Activated naive CD8-positive, alpha-beta T cell (primary cell): ENCODE results near the gene CHN2.

Experiments used
- H3K27ac Mint-ChIP-seq: one replicate; pipeline ENCODE4 v1.8.0; 2021; ENCODE audit warnings: mixed read lengths
- H3K27me3 Mint-ChIP-seq: one replicate; pipeline ENCODE4 v1.8.0; 2021; ENCODE audit warnings: mixed read lengths
- H3K36me3 Mint-ChIP-seq: one replicate; pipeline ENCODE4 v1.8.0; 2021; ENCODE audit warnings: mixed read lengths
- H3K4me1 Mint-ChIP-seq: one replicate; pipeline ENCODE4 v1.8.0; 2021; ENCODE audit warnings: low read depth, mixed read lengths
- H3K4me3 Mint-ChIP-seq: one replicate; pipeline ENCODE4 v1.8.0; 2021; ENCODE audit warnings: mild to moderate bottlenecking, mixed read lengths
- H3K9me3 Mint-ChIP-seq: one replicate; pipeline ENCODE4 v1.8.0; 2021; ENCODE audit warnings: low read depth, mixed read lengths

The CHN2 gene

DNA sequence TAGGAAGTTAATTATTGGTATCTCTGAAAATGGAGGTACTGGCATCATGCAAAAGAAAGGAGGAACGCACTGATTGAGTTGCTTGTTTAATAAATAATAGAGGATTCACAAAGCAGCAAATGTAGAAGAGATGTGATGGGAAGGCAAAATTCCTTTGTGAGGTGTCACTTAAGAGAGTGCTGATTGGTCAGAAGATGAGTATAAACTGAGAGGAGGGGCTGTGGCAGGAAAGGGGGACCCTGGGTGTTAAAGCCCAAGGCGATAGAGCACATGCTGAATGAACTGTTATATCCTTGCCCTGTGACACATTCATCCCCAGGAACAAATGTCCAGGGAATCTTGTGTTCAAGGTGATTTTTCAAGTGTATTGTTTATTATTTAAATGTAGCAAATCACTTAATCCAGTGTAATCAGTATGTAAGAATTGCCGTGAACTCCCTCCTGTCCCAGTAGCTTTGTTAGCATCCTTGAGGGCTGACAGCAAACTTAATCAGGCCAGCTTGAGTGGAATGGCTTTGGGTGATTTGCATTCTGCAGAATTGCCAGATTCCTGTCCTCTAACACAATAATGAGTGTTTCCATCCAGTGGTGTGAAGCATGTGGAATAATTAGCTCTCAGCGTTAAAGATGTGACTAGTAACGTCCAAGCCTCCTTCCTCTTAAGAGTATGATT lies 111.9 kb downstream of the CHN2 start:
- Mint-ChIP-seq H3K27ac (no peak overlapping the region), H3K27me3 (no peaks in the 10 kb centered on the region)

DNA sequence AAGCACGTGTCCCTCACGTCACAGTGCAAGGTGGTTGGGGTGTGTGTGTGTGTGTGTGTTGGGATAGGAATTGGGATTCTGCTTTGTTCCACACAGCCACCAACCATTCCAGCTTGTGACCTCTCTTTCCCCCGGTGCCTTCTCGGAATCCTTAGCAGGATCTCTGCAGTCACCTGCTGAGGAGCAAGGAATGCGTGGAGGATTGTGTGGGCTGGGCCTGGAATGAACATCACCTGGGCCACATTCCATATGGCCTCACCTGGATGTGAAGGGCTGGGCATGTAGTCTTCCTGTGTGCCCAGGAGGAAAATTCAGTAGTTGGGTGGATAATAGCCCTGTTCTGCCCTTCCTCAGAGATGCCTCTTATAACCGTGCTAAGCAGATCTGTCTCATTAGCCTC lies 113.8 kb downstream of the CHN2 start:
- no peak overlapping the region for H3K4me3 Mint-ChIP-seq
- H3K9me3 Mint-ChIP-seq, result peaks cover 9% of the 10 kb centered on the region
- no peak overlapping the region for H3K27ac Mint-ChIP-seq
- H3K36me3 Mint-ChIP-seq, result peaks cover 6% of the 10 kb centered on the region
- H3K4me1 Mint-ChIP-seq, result no peaks in the 10 kb centered on the region
- peaks cover 3% of the 10 kb centered on the region for H3K27me3 Mint-ChIP-seq

More for the DNA sequence above, 111.9 kb downstream of the CHN2 start:
- peaks cover 9% of the 10 kb centered on the region for H3K9me3 Mint-ChIP-seq
- H3K4me1 Mint-ChIP-seq, result no peaks in the 10 kb centered on the region
- peaks cover 6% of the 10 kb centered on the region for H3K36me3 Mint-ChIP-seq
- no peak overlapping the region for H3K4me3 Mint-ChIP-seq

DNA sequence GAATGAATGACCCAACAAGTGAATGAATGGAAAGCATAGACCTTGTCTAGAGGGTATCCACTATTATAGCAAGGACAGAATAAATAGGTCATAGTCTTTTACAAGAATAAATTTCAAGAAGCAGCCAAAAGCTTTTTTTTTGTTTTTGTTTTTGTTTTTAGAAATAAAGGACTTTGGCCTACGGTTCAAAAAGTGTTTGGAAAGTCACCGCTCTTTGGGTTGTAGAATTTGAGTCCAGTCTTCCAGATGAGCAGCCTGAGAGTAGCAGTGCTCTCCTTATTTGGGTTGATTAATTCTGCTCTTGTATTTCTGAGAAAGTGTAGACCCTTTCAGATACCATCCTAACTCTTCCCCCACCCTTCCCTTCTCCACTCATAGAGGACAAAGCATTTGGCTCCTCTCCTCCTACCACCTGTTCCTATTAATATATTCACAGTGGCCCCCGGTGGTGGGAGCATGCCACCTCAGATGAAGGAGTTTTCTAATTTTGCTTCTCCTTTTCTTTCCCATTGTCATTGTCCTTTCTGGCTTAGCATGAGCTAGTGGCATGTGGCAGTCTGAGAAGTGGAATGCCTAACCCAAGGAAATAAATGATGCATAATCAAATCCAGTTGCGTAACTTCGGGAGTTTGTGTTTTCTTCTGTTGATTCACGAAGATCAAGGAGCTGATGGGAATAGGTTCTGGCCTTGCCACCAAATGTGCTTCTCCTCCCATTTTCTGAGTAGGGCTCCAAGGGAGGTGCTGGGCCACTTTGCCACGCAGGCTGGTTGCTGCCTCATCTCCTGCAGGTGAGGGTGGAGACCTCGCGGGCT lies 114.7 kb downstream of the CHN2 start:
- no peak overlapping the region for H3K4me3 Mint-ChIP-seq
- H3K36me3 Mint-ChIP-seq, result peaks cover 6% of the 10 kb centered on the region
- peaks cover 3% of the 10 kb centered on the region for H3K27me3 Mint-ChIP-seq
- no peaks in the 10 kb centered on the region for H3K4me1 Mint-ChIP-seq
- H3K9me3 Mint-ChIP-seq, result peaks cover 9% of the 10 kb centered on the region
- no peak overlapping the region for H3K27ac Mint-ChIP-seq

DNA sequence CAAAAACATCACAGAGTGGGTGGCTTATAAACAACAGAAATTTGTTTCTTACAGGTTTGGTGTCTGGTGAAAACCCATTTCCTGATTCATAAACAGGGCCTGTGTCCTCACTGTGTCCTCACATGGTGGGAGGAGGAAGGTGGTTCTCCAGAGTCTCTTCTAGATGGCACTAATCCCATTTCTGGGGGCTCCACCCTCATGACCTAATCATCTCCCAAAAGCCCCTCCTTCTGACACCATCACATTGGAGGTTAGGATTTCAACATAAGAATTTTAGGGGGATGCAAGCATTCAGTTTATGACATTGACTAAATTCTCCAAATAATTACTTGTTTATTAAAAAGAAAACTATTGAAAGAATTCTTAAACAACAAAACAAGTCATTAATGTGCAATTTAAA lies 116.0 kb downstream of the CHN2 start:
- no peak overlapping the region for H3K4me3 Mint-ChIP-seq
- H3K27me3 Mint-ChIP-seq, result peaks cover 3% of the 10 kb centered on the region
- peaks cover 6% of the 10 kb centered on the region for H3K36me3 Mint-ChIP-seq
- no peak overlapping the region for H3K27ac Mint-ChIP-seq
- H3K9me3 Mint-ChIP-seq, result peaks cover 9% of the 10 kb centered on the region
- H3K4me1 Mint-ChIP-seq, result no peaks in the 10 kb centered on the region

DNA sequence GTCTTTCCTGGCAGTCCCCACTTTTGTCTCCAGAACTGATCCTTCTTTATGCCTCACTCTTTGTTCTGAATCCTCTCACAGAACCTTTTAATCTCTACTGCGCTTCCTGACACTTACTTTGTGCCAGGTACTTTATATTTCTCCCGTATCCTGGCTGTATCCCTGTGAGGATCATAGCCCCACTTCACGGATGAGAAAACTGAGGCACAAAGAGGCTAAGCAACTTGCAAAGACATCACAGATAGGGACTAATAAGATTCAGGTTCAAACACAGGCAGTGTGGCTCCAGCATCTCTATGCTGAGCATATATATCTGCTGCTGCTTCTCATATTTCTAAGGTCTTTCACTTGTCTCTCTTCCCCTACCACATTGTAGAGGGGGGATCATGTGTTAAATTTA lies 116.7 kb downstream of the CHN2 start:
- H3K4me3 Mint-ChIP-seq, result no peak overlapping the region
- H3K36me3 Mint-ChIP-seq, result peaks cover 6% of the 10 kb centered on the region

DNA sequence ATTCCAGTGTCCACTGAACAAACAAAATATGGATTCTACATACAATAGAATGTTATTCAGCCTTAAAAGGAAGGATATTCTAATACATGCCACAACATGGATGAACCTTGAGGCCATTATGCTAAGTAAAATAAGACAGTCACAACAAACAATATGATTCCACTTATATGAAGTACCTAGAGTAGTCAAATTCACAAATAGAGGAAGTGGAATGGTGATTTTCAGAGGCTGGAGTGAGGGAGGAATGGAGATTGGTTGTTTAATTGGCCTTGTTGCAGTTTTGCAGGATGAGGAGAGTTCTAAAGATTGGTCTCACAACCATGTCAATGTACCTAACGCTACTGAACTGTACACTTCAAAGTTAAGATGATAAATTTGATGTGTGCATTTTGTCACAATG lies 119.6 kb downstream of the CHN2 start:
- Mint-ChIP-seq H3K27me3 (peaks cover 3% of the 10 kb centered on the region), H3K27ac (no peak overlapping the region), H3K36me3 (peaks cover 6% of the 10 kb centered on the region), H3K4me3 (no peak overlapping the region), H3K4me1 (no peaks in the 10 kb centered on the region), H3K9me3 (peaks cover 9% of the 10 kb centered on the region)

More for the DNA sequence above, 116.7 kb downstream of the CHN2 start:
- Mint-ChIP-seq H3K27me3 (peaks cover 3% of the 10 kb centered on the region), H3K4me1 (no peaks in the 10 kb centered on the region), H3K9me3 (peaks cover 9% of the 10 kb centered on the region), H3K27ac (no peak overlapping the region)

DNA sequence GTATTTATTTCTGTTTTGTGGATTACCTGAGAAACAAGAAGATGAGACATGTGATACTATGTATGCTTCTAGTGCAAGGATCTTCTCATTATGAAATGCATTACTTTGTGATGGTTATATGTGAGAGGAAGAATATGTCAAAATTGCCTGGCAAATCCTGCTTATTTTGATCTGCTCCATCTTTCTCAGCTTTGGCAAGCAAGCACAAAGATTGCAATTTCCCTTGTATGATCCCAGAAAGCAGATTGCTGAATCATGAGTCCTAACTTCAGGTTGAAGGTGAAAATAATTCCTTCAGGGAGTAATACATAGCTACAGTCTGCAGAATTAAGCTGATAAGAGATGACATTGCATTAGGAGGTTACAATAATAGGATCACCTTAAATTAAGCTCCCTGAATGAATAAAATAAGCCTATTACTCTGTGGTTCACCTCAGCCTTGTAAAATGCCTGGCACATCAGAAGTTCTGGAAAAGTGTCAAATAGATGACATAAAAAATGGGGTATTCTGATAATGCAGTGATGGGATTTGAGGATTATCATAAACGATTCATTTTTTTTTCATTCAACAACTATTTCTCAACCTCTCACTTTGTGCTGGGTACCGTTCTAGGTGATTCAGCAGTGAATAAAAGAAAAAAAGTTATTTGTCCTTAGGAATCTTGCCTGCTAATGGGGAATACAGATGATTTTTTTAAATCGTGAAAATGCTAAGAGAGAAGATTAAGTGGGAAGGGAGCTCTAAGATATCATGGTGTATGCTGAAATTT lies 120.7 kb downstream of the CHN2 start:
- Mint-ChIP-seq H3K27me3 (peaks cover 3% of the 10 kb centered on the region), H3K27ac (no peak overlapping the region), H3K4me1 (no peaks in the 10 kb centered on the region), H3K36me3 (peaks cover 2% of the 10 kb centered on the region), H3K9me3 (peaks cover 6% of the 10 kb centered on the region), H3K4me3 (no peak overlapping the region)

DNA sequence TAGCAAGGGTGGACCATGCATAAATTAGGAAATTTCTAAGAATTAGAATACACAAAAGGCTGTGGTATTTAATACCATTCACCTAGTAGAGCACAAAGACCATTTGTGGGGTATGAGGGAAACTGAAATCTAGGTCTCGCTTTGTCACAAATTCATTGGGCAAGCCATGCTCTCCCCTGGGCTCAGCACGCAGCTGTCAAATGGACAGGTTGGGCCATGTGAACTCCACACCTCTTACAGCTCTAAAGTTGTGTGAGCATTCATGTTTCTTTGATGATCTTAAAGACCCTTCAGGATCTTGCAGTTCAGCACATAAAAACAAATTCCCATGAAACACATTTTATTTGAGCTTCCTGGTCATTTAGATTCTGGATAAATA lies 121.3 kb downstream of the CHN2 start:
- Mint-ChIP-seq H3K36me3 (peaks cover 2% of the 10 kb centered on the region), H3K27me3 (peaks cover 3% of the 10 kb centered on the region), H3K9me3 (peaks cover 5% of the 10 kb centered on the region), H3K4me1 (no peaks in the 10 kb centered on the region), H3K4me3 (no peak overlapping the region), H3K27ac (no peak overlapping the region)

DNA sequence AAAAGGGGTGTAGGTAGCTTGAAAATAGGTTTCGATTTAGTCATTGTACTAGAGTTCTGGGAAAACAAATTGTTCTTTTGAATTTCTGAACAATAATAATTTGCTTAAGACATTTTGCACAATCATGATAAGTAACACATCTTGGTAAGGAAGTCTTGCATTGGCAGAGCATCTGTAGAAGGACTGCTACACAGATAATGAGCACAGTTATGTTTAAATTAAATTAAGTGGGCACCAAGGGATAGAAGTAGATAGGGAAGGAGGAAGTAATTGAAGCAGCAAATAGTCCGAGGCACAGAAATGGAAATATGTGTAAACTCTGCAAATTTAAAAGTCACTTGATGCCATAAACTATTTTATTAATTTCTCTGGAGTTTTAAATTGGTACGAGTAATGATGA lies 122.4 kb downstream of the CHN2 start:
- no peaks in the 10 kb centered on the region for H3K4me1 Mint-ChIP-seq
- H3K27me3 Mint-ChIP-seq, result peaks cover 3% of the 10 kb centered on the region
- H3K9me3 Mint-ChIP-seq, result no peaks in the 10 kb centered on the region
- H3K4me3 Mint-ChIP-seq, result no peak overlapping the region
- no peak overlapping the region for H3K27ac Mint-ChIP-seq
- H3K36me3 Mint-ChIP-seq, result no peaks in the 10 kb centered on the region

DNA sequence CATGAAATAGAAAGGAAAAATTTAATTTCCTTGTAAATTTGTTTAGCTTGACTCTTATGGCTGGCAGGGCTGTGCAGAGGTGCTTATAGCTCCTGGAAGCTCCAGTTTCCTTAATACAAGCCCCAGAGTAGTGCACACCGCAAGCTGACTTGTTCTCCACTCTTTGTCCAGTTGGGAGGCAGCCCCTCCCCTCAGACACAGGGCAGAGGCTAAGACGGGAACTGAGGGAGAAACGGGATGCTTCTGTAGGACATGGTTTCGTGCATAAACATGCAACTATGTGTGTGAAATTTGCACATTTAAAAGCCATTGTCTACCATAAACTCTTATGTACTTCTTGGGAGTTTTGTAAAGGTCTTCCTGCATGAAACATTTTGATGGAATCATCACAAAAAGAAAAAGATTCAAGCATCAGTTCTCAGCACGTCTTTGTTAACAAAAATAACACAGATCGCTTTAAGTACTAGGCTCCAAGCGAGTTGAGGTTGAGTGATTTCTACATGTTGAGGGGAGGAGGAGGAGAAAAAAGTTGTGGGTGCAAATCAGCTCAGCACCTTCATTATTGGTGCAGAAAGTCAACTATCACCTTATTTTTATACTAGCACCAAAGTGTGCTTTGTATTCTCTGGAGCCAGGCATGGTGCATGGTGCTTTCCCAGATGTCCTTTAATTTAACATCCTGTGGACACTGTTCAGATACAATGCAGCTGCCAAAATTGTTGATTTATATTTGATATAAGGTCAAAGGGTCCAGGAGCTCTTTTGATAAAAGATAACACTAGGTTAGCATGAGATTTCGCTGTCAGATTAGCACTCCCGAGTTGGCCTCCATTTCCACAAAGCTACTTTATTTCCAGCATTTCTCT lies 124.5 kb downstream of the CHN2 start:
- Mint-ChIP-seq H3K9me3 (no peaks in the 10 kb centered on the region), H3K27me3 (peaks cover 3% of the 10 kb centered on the region), H3K4me1 (no peaks in the 10 kb centered on the region)

DNA sequence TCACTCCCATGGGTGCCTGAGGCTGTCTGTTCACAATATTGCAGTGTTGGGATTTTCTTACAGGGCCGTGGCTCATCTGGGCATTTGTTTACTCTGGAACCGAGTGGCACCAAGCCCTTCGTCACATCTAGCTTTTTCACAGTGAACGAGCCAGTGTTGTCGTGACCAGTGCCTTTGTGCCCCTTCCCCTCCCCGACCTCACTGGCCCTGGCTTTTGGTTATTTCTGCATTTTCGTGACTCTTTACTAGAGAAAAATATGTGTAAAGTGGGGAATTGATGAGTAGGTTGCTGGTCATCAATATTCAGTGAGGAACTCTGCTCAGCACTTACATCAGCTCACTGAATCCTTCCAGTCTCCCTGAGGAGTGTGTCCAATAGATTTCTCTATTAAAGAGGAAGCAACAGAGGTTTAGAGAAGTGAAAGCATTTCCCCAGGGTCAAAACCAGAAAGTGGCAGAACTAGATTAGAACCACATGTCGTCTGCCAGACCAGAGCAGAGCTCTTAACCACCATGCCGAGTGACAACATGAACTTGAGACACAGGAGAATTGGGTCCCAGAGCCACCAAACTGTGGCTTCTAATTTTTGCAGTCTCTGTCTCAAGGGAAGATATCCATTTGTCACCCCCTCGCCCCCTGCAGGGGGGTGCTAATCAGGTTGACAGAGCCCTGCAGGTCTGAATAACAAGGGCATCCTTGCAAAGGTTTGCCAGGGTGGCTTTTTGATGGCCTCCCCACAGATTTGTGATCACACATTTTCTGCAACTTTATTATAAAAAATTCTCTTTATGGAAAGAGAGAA lies 125.3 kb downstream of the CHN2 start:
- Mint-ChIP-seq H3K27me3 (peaks cover 3% of the 10 kb centered on the region), H3K27ac (no peak overlapping the region), H3K4me1 (no peaks in the 10 kb centered on the region), H3K9me3 (no peaks in the 10 kb centered on the region), H3K4me3 (no peak overlapping the region), H3K36me3 (no peaks in the 10 kb centered on the region)

More for the DNA sequence above, 124.5 kb downstream of the CHN2 start:
- H3K4me3 Mint-ChIP-seq, result no peak overlapping the region
- no peaks in the 10 kb centered on the region for H3K36me3 Mint-ChIP-seq
- no peak overlapping the region for H3K27ac Mint-ChIP-seq

DNA sequence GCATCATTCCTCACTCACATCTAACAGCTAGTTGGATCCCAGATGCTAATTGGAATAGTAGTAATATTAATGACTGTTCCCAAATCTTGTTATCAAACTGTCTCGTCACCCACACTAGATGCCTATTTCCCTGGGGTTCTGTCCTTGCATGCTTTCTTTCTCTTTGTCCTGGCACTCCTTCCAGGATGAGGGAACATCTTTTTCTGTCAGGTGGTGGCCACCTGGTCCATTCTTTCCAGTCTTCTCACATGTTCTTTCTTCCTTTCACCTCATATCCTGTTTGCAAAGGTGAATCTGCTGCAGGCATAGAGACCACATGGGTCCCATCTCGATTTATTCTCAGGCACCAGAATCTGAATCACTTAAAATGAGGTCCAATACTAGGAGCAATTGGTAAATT lies 126.0 kb downstream of the CHN2 start:
- Mint-ChIP-seq H3K9me3 (no peaks in the 10 kb centered on the region), H3K27me3 (peaks cover 3% of the 10 kb centered on the region), H3K4me1 (no peaks in the 10 kb centered on the region), H3K4me3 (no peak overlapping the region), H3K36me3 (no peaks in the 10 kb centered on the region), H3K27ac (no peak overlapping the region)

DNA sequence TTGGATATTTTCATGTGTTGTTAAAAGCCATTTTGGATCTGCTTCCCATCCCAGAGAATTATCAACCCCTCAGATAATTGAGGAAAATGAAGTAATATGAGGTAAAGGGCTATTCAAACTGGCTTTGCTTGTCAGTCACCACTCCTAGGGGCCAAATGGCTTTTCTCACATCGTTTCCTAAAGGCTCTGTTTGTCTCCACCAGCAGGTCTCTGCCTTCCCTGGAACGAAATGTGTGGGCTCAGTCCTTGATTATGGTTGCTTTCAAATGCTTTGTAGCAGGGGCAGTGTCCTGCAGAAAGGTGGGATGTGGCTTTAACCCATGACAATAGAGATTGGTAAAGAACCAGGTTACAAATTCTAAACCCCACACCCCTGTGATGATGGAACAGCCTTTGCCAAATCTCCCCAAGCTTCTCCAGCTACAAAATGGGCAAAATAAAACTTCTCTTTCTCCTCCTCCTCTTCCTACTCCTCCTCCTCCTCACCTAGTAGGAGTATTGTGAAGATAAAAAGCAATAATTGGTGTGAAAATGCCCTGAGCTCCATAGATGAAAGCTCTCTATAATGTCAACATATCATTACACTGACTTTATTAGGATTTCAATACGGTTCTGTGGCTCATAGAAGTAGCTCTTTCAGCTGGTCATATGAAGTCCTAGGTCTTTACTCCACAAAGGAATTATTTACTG lies 127.6 kb downstream of the CHN2 start:
- Mint-ChIP-seq H3K4me3 (no peak overlapping the region), H3K4me1 (no peaks in the 10 kb centered on the region), H3K27ac (no peak overlapping the region)

More for the DNA sequence above, 127.6 kb downstream of the CHN2 start:
- peaks cover 3% of the 10 kb centered on the region for H3K27me3 Mint-ChIP-seq
- H3K36me3 Mint-ChIP-seq, result no peaks in the 10 kb centered on the region
- no peaks in the 10 kb centered on the region for H3K9me3 Mint-ChIP-seq
